ENCODE results near the gene ZNF280D. TPM values are rescaled to one million over a fixed set of nuclear protein-coding genes. Genes with fewer than 3 reads are reported as not detected.

Gene ZNF280D
- total RNA-seq, 1 experiment from 2014 or later, result 20.3 TPM

DNA sequence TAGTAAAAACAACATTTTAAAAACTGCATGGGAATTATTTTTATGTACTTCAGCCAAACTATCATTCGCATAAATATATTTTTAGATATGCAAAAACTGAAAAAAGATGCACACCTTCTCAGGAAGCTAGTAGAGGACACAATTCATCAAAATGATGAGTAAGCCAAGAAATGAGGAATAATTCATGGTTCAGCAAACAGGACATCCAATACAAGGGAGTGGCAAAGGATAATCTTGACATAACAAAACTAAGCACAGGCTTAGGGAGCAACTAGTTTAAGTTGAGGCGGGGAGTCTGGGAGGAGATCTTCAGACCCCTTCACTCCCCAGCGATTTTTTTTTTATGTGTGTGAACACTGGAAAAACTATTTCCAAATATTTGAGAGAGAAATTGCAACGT lies 93.7 kb downstream of the ZNF280D start:
- no peak for DNase-seq (ENCODE audit: low read depth)

DNA sequence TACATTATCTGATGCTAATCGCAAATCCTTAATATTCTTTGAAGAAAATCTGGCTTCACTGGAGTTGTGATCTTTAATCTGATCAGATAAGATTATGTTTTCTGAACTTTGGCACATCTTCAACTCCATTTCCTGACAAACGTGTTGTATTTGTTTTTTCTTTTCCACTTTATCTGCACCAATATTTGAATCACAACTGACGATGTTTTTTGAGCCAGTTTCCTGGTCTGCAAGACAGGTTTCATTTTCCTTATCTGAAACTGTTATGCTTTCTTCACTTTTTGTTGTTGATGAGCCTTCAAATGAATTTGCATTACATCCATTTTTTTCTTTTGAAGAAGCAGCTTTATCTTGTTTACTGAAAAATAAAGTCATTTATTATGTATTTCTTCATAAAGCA lies 101.5 kb downstream of the ZNF280D start:
- no peak for DNase-seq (ENCODE audit: low read depth)

GRCh38 chr15:56628893-56629532 lies 104.3 kb downstream of the ZNF280D start:
- DNase-seq (ENCODE audit: low read depth), result no peak

DNA sequence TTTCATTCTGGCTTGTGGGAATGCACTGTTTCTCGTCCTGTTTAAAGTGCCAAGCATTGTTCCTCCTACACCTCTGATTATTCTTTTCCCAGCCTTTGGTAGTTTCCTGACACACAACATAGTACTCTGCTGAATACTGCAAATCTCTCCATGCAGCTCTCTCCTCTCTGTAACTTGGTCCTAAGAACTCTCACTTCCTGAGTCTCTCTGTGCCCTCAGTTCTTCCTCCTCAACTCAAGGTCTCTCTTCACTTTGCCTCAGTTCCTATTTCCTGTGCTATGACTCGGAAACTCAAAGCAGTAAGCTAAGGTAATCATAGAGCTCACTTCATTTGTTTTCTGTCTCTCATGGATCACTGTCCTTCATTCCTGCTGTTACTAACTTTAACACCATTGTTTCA lies 113.4 kb downstream of the ZNF280D start:
- no peak for DNase-seq (ENCODE audit: low read depth)

DNA sequence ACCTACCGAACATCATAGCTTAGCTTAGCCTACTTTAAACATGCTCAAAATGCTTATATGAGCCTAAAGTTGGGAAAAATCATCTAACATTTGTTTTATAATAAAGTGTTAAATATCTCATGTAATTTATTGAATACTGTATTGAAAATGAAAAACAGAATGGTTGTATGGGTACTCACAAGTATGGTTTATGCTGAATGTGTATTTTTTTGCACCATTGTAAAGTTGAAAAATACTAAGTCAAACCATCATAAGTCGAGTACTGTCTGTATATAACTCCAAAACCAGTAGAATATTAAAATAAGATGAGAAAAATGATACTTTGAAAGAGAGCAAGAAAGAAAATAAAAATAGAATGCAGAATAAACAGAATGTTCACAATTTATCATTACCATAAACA lies 115.7 kb downstream of the ZNF280D start:
- DNase-seq (ENCODE audit: low read depth), result no peak

GRCh38 chr15:56616551-56616950 lies 116.8 kb downstream of the ZNF280D start:
- no peak for DNase-seq (ENCODE audit: low read depth)

GRCh38 chr15:56613811-56614210 lies 119.5 kb downstream of the ZNF280D start:
- no peak for DNase-seq (ENCODE audit: low read depth)

DNA sequence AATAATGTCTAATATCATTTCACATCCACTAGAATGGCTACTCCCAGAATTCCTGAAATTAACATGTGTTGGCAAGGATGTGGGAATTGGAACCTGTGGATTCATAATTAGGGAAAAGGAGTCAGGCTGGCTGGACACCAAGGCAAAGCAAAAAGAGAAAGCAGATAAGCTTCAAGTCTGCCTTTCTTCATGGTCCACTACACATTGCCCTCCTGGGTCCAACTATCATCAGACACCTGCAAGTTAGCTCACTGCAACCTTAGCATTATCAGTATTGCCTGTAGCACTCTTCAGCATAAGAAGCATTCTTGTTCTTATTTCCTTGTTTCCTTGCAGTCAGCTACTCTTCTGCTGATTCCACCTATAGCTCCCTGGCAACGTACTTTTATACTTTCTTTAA lies 124.3 kb downstream of the ZNF280D start:
- no peak for DNase-seq (ENCODE audit: low read depth)

DNA sequence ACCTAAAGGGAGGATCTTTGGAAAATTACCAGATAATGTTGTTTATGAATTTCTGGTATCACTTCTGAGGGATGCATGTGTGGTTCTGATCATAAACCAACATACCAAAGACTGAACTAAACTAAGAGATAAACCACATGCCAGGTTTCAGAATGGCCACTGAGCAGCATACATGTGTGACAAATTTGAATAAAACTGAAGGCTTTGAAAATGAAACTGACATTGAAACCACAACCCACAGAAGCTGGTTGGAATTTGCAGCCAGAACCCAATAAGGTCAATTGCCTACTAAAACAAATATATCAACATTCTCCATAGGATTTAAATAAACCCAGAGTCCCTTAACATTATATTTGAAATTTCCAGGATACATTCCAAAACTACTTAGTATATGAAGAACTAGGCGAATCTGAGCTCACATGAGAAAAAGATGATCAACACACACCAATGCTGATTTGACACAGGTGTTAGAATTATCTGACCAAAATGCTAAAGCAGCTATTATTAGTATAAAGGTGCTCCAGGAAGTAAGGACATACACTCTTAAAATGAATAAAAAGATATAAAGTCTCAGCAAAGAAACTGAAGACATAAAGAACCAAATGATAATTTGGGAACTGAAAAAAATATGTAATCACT lies 125.0 kb downstream of the ZNF280D start:
- DNase-seq (ENCODE audit: low read depth), result no peak

- DNase-seq (ENCODE audit: low read depth), result no peak
These were observed 131.1 kb downstream of the ZNF280D start for GRCh38 chr15:56602253-56602652.

DNA sequence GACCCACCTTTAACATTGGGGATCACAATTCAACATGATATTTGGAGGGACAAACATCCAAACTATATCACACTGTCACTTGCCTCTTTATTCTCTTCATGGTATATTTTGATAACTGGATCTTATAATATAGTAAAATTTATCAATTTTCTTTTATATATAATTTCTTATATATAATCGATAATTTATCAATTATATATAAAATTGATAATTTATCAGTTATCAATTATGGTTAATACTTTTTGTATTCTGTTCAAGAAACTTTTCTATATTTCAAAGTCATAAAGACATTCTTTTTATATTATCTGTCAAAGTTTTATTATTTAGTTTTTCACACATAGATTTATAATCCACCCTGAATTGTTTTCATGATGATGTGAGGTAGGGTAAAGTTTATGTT lies 132.9 kb downstream of the ZNF280D start:
- DNase-seq (ENCODE audit: low read depth), result no peak

- no peak for DNase-seq (ENCODE audit: low read depth)
These were observed 134.3 kb downstream of the ZNF280D start for GRCh38 chr15:56598991-56599390.

DNA sequence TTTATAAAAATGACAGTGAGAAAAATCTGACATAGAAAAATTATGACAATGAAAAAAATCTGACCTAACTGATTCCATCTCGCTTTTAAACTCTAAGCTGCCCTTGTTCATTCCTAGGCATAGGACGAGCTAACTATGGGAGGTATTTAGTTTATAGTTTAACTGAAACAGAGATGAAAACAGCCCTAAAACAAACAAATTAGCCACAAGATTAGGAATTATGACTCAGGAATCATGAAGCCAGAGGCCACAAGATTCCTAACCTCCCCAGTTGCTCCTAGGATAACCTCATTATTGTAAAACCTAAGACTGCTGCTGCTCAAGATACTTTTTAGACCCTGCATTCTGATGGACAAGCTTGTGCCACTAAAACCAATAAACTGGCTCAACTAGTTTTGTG lies 145.6 kb downstream of the ZNF280D start:
- no peak for DNase-seq (ENCODE audit: low read depth)

GRCh38 chr15:56586206-56586605 lies 147.1 kb downstream of the ZNF280D start:
- no peak for DNase-seq (ENCODE audit: low read depth)

GRCh38 chr15:56582785-56583184 lies 150.5 kb downstream of the ZNF280D start:
- DNase-seq (ENCODE audit: low read depth), result no peak

Other genes starting within 250 kb of the ZNF280D start
- 44.4 and 200 TPM in 2 replicates for gene TCF12, start 185.1 kb upstream of the ZNF280D start, total RNA-seq (2014; rRNA removed; shearing (Covaris generic))